Esophagus squamous epithelium (tissue), 4 donors: ENCODE data around the gene DDR2.

Source experiments
- POLR2A ChIP-seq, 4 donors: fragments of 450-650 bp; IDR thresholded peaks; one replicate each; pipeline ENCODE4 v1.6.1; 2017; ENCODE audit warnings: antibody characterized with exemption in 4 of 4, mild to moderate bottlenecking in 4 of 4, moderate library complexity in 3 of 4
- TF ChIP-seq, protein P1 (sequence below), 6 experiments: fragments of 450-650 bp in 4 of 6; fragments of 200-600 bp in 2 of 6; sonication (generic) in 2 of 6; IDR thresholded peaks; one replicate each; pipeline ENCODE4 v1.5.1; 2016 to 2019; ENCODE audit warnings: antibody characterized with exemption in 6 of 6, mild to moderate bottlenecking in 4 of 6, moderate library complexity in 4 of 6

DNA sequence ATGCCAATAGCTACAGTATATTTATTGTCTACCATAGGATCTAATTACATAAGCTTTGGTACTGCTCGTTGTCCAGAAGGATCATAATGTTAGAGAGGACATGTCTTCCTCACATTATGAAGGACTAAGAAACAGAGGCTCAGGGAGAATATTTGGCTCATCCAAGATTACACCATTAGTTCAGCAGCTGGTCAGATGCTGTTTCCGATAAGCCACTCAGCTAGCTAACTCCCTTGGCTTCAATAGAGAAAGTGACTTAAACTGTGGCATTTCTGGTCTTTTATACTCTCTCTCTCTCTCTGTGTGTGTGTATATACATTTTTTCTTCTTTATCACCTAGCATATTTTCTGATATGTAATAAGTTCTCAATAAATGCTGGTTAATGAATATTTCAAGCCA lies 70.4 kb downstream of the DDR2 start:
- TF ChIP-seq, protein P1, sequence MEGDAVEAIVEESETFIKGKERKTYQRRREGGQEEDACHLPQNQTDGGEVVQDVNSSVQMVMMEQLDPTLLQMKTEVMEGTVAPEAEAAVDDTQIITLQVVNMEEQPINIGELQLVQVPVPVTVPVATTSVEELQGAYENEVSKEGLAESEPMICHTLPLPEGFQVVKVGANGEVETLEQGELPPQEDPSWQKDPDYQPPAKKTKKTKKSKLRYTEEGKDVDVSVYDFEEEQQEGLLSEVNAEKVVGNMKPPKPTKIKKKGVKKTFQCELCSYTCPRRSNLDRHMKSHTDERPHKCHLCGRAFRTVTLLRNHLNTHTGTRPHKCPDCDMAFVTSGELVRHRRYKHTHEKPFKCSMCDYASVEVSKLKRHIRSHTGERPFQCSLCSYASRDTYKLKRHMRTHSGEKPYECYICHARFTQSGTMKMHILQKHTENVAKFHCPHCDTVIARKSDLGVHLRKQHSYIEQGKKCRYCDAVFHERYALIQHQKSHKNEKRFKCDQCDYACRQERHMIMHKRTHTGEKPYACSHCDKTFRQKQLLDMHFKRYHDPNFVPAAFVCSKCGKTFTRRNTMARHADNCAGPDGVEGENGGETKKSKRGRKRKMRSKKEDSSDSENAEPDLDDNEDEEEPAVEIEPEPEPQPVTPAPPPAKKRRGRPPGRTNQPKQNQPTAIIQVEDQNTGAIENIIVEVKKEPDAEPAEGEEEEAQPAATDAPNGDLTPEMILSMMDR (IDR thresholded peaks at IDR 0.05) = no peak
- no peak for TF ChIP-seq POLR2A (IDR thresholded peaks at IDR 0.05)
